HepG2 (cell line): ENCODE results near the gene SLC9A8. TPM values are rescaled to one million over a fixed set of nuclear protein-coding genes. Genes with fewer than 3 reads are reported as not detected.

Experiments used
- ATRX ChIP-seq: sonication (generic); formaldehyde crosslinking; IDR thresholded peaks from 2 replicates; pipeline ENCODE4 v1.4.0; 2020; ENCODE audit warnings: missing genetic modification reagents, borderline replicate concordance
- CEBPG ChIP-seq: IDR thresholded peaks from 2 replicates; pipeline ENCODE4 v1.6.1; 2016
- DZIP1 ChIP-seq: sonication (generic); formaldehyde crosslinking; IDR thresholded peaks from 2 replicates; pipeline ENCODE4 v1.5.0; 2020; ENCODE audit warnings: mild to moderate bottlenecking, missing genetic modification reagents
- HDAC2 ChIP-seq: sonication (generic); formaldehyde crosslinking; IDR thresholded peaks from 2 replicates; pipeline ENCODE4 v1.4.0; 2020; ENCODE audit warnings: missing genetic modification reagents
- KLF9 ChIP-seq: IDR thresholded peaks from 2 replicates; pipeline ENCODE4 v1.6.1; 2016; ENCODE audit warnings: low read depth
- MTF2 ChIP-seq: sonication (generic); formaldehyde crosslinking; IDR thresholded peaks from 2 replicates; pipeline ENCODE4 v1.5.0; 2020; ENCODE audit warnings: missing genetic modification reagents, borderline replicate concordance
- NFE2L1 ChIP-seq: sonication (generic); formaldehyde crosslinking; IDR thresholded peaks from 2 replicates; pipeline ENCODE4 v1.4.0; 2020; ENCODE audit warnings: missing genetic modification reagents, mild to moderate bottlenecking, borderline replicate concordance
- NFE2L2 ChIP-seq: fragments of 150-350 bp; IDR thresholded peaks from 2 replicates; pipeline ENCODE4 v1.6.1; 2014; ENCODE audit warnings: low read length
- SALL2 ChIP-seq: sonication (generic); formaldehyde crosslinking; IDR thresholded peaks from 2 replicates; pipeline ENCODE4 v1.8.1; 2023; ENCODE audit warnings: mild to moderate bottlenecking, missing genetic modification reagents, inconsistent platforms
- SATB2 ChIP-seq: sonication (generic); formaldehyde crosslinking; IDR thresholded peaks from 2 replicates; pipeline ENCODE4 v1.5.0; 2020; ENCODE audit warnings: missing genetic modification reagents
- ZNF672 ChIP-seq: sonication (generic); formaldehyde crosslinking; IDR thresholded peaks from 2 replicates; pipeline ENCODE4 v1.8.1; 2022; ENCODE audit warnings: missing genetic modification reagents
- ZNF777 ChIP-seq: sonication (generic); formaldehyde crosslinking; IDR thresholded peaks from 2 replicates; pipeline ENCODE4 v1.4.0; 2020; ENCODE audit warnings: missing genetic modification reagents
- ZXDC ChIP-seq: sonication (generic); formaldehyde crosslinking; IDR thresholded peaks from 2 replicates; pipeline ENCODE4 v1.5.0; 2020; ENCODE audit warnings: mild to moderate bottlenecking, missing genetic modification reagents
- polyA plus RNA-seq, 8 experiments: library from polyadenylated mRNA; depleted of rRNA in 3 of 8; stranded (reverse) in 7 of 8; unstranded in 1 of 8; fragments of >200 nt; fragmentation: Illumina TruSeq in 4 of 8; extraction: Trizol in 4 of 8; gene quantifications; 2 replicates each; pipeline versions ENCODE4 v1.2.1 to v1.2.3, GENCODE V29; 2011 to 2016; ENCODE audit warnings: low read depth in 4 of 8, missing spikeins in 1 of 8, mixed read lengths in 1 of 8; ENCODE audit not compliant: insufficient read depth in 1 of 8
- total RNA-seq, 5 experiments: library from RNA; depleted of rRNA; stranded (reverse); fragments of >200 nt; fragmentation: Illumina TruSeq; extraction: Trizol; gene quantifications; 2 replicates each; pipeline ENCODE4 v1.2.3, GENCODE V29; 2016; ENCODE audit warnings: low read depth in 1 of 5
- TF ChIP-seq, protein P1 (sequence below): sonication (generic); formaldehyde crosslinking; conservative IDR thresholded peaks from 2 replicates; pipeline ENCODE4 v1.4.0; 2020; ENCODE audit warnings: missing genetic modification reagents
- TF ChIP-seq, protein P2 (sequence below): sonication (generic); formaldehyde crosslinking; IDR thresholded peaks from 2 replicates; pipeline ENCODE4 v1.4.0; 2020; ENCODE audit warnings: missing genetic modification reagents, borderline replicate concordance
- TF ChIP-seq, protein P3 (sequence below): sonication (generic); formaldehyde crosslinking; IDR thresholded peaks from 2 replicates; pipeline ENCODE4 v1.4.0; 2020; ENCODE audit warnings: missing genetic modification reagents, borderline replicate concordance

The SLC9A8 gene
- total and polyA plus RNA-seq, 2 of the 13 experiments (the other 11 are each of a cell fraction or from before 2014, with no cell fraction given) = 4.1 to 7.4 TPM

- TF ChIP-seq, protein P1, sequence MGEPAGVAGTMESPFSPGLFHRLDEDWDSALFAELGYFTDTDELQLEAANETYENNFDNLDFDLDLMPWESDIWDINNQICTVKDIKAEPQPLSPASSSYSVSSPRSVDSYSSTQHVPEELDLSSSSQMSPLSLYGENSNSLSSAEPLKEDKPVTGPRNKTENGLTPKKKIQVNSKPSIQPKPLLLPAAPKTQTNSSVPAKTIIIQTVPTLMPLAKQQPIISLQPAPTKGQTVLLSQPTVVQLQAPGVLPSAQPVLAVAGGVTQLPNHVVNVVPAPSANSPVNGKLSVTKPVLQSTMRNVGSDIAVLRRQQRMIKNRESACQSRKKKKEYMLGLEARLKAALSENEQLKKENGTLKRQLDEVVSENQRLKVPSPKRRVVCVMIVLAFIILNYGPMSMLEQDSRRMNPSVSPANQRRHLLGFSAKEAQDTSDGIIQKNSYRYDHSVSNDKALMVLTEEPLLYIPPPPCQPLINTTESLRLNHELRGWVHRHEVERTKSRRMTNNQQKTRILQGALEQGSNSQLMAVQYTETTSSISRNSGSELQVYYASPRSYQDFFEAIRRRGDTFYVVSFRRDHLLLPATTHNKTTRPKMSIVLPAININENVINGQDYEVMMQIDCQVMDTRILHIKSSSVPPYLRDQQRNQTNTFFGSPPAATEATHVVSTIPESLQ (CRISPR knock-in tag) = no peak
- TF ChIP-seq CEBPG (no peak), ZXDC (no peak), SALL2 (CRISPR knock-in tag) (no peak), DZIP1 (no peak), SATB2 (CRISPR knock-in tag) (no peak), ZNF672 (CRISPR knock-in tag) (no peak), ATRX (no peak), NFE2L2 (no peak), MTF2 (no peak), KLF9 (CRISPR knock-in tag) (peak; percentile 41; the same call in 1 of the 2 replicates), HDAC2 (CRISPR knock-in tag) (no peak), ZNF777 (CRISPR knock-in tag) (no peak), NFE2L1 (CRISPR knock-in tag) (no peak)
- TF ChIP-seq, protein P2, sequence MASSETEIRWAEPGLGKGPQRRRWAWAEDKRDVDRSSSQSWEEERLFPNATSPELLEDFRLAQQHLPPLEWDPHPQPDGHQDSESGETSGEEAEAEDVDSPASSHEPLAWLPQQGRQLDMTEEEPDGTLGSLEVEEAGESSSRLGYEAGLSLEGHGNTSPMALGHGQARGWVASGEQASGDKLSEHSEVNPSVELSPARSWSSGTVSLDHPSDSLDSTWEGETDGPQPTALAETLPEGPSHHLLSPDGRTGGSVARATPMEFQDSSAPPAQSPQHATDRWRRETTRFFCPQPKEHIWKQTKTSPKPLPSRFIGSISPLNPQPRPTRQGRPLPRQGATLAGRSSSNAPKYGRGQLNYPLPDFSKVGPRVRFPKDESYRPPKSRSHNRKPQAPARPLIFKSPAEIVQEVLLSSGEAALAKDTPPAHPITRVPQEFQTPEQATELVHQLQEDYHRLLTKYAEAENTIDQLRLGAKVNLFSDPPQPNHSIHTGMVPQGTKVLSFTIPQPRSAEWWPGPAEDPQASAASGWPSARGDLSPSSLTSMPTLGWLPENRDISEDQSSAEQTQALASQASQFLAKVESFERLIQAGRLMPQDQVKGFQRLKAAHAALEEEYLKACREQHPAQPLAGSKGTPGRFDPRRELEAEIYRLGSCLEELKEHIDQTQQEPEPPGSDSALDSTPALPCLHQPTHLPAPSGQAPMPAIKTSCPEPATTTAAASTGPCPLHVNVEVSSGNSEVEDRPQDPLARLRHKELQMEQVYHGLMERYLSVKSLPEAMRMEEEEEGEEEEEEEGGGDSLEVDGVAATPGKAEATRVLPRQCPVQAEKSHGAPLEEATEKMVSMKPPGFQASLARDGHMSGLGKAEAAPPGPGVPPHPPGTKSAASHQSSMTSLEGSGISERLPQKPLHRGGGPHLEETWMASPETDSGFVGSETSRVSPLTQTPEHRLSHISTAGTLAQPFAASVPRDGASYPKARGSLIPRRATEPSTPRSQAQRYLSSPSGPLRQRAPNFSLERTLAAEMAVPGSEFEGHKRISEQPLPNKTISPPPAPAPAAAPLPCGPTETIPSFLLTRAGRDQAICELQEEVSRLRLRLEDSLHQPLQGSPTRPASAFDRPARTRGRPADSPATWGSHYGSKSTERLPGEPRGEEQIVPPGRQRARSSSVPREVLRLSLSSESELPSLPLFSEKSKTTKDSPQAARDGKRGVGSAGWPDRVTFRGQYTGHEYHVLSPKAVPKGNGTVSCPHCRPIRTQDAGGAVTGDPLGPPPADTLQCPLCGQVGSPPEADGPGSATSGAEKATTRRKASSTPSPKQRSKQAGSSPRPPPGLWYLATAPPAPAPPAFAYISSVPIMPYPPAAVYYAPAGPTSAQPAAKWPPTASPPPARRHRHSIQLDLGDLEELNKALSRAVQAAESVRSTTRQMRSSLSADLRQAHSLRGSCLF = no peak
- TF ChIP-seq, protein P3, sequence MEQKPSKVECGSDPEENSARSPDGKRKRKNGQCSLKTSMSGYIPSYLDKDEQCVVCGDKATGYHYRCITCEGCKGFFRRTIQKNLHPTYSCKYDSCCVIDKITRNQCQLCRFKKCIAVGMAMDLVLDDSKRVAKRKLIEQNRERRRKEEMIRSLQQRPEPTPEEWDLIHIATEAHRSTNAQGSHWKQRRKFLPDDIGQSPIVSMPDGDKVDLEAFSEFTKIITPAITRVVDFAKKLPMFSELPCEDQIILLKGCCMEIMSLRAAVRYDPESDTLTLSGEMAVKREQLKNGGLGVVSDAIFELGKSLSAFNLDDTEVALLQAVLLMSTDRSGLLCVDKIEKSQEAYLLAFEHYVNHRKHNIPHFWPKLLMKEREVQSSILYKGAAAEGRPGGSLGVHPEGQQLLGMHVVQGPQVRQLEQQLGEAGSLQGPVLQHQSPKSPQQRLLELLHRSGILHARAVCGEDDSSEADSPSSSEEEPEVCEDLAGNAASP = no peak
These were observed 812 bp downstream of the SLC9A8 start (continued) for GRCh38 chr20:49813305-49813974.
